SK-N-SH (cell line): ENCODE data around the gene MAPKAPK3.

Experiments used
- GABPA ChIP-seq: IDR thresholded peaks from 2 replicates; pipeline ENCODE4 v1.4.0; 2012; ENCODE audit warnings: low read depth, mild to moderate bottlenecking
- RAD21 ChIP-seq: IDR thresholded peaks from 2 replicates; pipeline ENCODE4 v1.6.1; 2012; ENCODE audit warnings: mild to moderate bottlenecking, low read length
- RFX5 ChIP-seq: IDR thresholded peaks from 2 replicates; pipeline ENCODE4 v1.6.1; 2012; ENCODE audit warnings: mild to moderate bottlenecking, improper control_type of control experiment, low read length
- TF ChIP-seq, protein P1 (sequence below): fragments of 200-600 bp; sonication (generic); IDR thresholded peaks from 2 replicates; pipeline ENCODE4 v1.6.1; 2017; ENCODE audit warnings: antibody characterized with exemption, mild to moderate bottlenecking, moderate library complexity

DNA sequence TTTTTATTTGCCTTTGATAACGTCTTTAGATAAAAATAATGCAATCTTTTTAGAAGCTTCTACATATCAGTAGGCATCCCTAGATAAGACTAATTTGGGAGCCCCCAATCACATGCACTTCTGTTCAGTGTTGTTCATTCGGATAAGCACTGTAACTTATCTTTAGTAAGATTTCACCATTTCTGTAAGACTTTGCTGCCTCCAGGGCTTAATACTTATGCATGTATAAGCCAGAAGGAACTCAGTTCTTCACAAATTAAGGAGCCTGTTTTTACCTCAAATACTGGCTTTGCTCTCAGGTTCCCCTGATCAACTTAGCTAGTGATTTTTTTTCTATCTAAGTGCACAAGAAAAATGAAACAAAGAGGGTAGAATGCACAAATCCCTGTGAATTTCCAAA is 78.1 kb downstream of the MAPKAPK3 start:
- TF ChIP-seq, protein P1, sequence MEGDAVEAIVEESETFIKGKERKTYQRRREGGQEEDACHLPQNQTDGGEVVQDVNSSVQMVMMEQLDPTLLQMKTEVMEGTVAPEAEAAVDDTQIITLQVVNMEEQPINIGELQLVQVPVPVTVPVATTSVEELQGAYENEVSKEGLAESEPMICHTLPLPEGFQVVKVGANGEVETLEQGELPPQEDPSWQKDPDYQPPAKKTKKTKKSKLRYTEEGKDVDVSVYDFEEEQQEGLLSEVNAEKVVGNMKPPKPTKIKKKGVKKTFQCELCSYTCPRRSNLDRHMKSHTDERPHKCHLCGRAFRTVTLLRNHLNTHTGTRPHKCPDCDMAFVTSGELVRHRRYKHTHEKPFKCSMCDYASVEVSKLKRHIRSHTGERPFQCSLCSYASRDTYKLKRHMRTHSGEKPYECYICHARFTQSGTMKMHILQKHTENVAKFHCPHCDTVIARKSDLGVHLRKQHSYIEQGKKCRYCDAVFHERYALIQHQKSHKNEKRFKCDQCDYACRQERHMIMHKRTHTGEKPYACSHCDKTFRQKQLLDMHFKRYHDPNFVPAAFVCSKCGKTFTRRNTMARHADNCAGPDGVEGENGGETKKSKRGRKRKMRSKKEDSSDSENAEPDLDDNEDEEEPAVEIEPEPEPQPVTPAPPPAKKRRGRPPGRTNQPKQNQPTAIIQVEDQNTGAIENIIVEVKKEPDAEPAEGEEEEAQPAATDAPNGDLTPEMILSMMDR, result no peak
- TF ChIP-seq RAD21, result no peak
- no peak for TF ChIP-seq RFX5
- TF ChIP-seq GABPA, result no peak
